Measurements from ENCODE around the gene TPP2.

DNA sequence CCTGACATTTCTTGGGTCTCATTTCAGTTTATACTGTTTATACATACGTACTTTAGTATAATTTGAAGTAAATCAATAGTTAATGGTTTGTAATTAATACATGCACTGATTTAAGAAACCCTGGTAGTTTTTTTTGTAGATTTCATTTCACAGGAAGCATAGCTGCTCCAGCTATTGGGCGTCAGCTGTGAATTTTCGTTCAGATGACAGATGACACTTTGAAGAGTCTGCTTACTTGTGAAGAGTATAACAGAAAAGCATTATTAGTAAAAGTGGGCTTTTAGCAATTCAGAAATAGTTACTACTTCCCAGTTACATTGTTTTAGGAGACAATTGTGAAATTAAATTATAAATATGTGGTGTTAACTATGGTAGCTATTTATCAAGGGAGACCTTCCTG is 53.7 kb downstream of the TPP2 start:
- no peak for TF ChIP-seq POLR2A (IDR thresholded peaks at IDR 0.05; ENCODE audit: low read length)
- TF ChIP-seq GATA1 (IDR thresholded peaks at IDR 0.05; ENCODE audit: low read depth, low read length), result no peak

All from erythroblast (primary cell).